ENCODE measurements around the gene TUBA4A.

The TUBA4A gene

DNA sequence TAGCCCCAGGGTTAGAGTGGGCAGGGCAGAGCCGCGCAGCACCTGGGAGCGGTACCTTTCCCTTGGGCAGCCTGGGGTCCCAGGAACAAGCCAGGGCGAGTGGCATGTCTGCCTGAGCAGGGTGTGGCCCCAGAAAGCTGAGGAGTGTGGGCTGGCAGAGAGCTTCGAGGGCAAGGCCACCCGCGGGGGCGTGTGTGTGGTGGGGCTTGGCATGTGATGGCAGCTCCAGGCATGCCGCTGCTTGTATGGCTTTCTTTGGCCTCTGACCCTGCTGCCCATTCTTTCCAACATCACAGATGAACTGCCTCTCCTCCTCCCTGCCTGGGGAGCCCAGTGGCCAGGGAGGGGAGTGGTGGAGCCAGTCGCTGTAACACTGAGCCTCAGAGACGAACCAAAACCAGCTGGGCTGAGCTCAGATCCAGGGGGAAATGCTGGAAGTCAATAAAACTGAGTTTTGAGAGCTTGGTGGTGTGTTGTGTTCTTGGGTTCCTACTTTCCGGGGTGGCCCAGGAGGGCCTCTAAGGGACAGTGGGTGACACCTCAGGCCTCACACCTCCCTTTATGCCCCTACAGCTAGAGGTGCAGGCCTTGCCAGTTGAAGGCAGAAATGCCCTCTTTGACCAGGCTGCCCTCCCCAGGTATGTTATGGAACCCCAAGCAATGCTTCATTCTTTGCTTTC, 32.9 kb upstream of the TUBA4A start:
- no peak for DNase-seq

DNA sequence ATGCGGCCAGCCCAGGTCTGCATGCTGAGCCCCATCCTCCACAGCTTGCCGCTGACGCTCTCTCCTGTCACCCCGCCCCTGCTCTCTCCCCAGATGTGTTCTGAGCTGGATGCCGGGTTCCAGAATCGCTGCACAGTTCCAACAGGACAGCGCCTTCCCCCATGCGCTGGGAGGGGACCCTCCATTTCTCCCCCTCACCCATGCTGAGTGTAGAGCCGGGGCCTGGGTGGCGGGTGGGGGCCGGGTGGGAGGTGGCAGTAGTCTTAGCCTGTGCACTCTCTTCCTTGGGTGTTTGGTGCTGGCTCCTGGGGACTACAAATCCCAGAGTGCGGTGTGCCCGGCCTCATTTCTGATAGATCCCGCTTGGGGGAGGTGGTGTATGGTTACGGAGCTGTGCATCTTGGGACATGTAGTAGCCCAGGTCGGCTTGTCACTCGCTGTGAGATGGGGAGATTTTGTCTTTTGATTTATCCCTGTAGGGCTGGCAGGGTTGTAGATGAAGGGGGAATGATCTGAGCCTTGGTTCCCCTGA, 32.2 kb upstream of the TUBA4A start:
- no peak for DNase-seq

DNA sequence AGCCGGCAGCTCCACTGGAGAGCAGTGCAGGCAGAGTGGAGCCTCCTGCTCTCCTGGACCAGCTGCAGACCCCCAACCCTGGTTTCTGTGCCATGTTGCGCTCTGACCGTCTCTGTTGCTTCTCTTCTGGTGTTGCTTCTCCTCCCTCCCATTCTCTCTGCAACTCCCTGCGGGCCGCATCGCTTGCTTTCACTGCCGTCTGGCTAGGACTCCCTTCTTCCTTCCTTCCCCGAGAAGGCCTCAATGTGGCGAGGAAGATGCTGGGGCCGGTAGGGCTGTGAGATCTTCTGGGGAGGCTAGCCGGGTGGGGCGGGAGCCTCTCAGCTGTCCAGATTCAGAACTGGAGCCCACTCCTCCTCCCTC, 31.6 kb upstream of the TUBA4A start:
- no peak for DNase-seq

DNA sequence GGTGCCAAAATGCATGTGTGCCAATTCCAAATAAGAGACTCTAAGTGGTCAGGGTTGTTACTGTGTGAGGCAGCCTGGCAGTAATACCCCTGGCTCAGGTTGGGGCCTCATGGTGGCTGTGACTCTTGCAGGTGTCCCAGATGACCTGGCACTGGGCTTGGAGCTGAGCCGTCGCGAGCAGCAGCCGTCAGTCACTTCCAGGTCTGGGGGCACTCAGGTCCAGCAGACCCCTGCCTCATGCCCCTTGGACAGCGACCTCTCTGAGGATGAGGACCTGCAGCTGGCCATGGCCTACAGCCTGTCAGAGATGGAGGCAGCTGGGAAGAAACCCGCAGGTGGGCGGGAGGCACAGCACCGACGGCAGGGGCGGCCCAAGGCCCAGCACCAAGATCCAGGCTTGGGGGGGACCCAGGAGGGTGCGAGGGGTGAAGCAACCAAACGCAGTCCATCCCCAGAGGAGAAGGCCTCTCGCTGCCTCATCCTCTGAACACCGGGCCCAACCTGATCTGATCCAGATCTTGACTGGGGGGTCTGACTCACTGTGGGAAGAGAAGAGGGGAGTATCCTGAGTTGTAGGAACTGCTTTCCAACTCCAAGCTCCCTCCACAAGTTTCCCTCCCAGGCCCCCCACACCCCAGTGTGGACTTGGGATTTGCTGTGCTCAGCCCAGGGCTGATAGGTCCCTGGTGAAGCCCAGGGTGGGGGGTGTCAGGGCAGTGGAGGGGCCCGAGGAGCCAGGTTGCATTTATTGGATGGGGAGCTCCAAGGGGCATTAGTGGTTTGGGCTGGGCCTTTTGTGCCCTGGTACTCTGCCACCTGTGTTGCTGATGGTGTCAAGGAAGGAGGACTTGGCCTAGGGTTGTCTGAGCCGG, 31.0 kb upstream of the TUBA4A start:
- DNase-seq = no peak

DNA sequence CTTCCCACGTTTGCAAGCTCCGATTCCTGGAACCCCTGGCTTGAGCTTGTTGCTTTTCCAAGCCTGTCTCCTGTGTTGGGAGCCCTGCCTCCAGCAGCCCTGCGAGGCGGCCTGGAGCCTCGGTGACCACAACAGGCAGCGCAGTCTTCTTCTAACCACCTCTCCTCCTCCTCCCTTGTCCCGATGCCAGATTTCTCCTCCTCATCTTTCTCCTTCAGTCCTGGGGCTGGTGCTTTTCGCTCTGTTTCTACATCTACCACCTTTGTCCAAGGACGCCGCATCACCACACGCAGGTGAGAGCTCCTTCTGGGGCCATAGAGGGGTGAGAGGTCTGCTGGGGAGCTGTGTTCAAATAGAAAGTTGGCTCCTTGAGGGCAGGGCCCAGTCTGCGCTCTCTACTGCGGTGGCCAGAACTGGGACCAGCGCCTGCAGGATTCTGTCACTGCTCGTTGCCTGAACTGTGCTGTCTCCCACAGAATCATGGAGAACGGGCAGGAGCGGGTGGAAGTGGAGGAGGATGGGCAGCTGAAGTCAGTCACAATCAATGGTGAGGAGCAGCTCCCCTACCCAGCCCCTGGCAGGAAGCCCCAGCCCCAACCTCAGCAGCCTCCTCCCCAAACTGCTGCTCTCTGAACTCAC, 29.3 kb upstream of the TUBA4A start:
- no peak for DNase-seq

DNA sequence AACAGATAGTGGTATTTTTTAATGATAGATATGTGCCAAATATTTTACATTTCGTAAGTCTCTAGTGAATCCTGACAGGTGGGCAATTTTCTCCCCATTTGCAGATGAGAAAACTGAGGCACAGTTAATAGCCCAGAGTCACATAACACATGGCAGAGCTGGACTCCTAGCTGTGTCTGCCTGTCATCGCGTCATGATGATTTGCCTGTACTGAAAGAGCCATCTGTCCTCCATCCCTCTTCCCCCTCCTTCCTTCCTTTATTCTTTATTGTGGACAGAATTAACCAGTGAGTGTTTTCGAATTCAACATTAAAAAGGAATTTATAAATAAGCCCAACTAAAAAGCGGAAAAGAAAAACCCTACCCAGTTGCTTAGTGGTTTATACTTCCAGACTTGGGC, 28.7 kb upstream of the TUBA4A start:
- no peak for DNase-seq

DNA sequence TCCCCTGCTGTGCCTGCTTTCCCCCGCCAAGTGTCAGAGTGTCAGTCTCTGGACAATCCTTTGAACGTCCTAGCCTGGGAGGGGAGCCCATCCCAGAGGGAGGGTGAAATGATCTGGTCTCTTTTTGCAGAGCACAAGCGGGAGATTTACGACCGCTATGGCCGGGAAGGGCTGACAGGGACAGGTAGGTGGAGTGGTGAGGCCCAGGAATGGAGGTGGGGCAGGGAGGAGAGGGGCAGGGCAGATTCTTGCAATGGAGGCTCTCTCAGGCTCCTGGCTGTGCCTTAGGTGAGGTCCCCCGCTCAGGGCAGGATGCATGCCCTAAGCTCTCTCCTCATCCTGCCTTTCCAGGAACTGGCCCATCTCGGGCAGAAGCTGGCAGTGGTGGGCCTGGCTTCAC, 27.9 kb upstream of the TUBA4A start:
- no peak for DNase-seq

DNA sequence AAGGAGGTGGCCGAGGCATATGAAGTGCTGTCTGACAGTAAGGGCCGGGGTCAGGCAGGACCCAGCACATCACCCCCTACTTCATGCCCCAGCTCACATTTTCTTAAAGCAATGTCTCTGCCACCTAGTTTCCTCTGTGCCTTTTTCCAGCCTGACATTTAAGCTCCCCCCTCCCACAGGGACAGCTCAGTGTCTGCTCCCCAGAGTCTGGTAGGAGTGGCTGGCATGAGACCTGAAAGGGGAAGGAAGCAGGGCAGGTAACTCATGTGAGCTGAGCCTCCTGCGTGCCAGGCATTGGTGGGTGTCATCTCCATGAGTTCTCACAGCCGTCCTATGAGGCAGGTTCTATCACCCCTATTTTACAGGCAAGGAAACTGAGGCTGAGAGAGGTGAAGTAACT, 26.9 kb upstream of the TUBA4A start:
- DNase-seq = no peak

DNA sequence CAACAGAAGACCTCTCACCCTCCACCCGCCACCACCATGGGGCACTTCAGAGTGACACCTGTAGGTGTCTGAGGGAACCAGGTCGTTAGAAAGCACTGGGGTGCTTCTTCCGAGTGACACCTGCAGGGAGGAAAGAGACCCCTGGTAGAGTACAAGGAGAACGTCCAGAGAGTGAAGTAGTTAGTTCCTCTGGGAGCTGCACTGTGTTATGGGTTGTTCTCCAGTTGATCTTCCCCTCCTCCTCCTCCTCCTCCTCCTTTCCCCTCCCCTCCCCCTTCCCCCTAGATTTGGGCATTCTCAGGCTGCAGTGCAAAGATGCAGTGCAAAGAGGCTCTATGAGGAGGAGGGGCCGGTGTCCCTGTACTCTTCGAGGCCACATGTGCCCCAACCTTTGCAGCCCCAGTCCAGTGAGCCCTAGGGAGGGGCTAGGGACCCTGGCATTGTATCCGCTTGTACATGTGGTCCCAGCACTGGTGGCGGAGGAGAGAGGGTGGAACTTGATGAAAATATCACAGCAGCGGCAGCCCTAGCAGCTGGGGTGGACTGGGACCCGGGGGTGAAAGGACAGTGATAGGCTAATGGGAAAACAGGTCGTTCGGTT, 26.3 kb upstream of the TUBA4A start:
- DNase-seq = no peak

DNA sequence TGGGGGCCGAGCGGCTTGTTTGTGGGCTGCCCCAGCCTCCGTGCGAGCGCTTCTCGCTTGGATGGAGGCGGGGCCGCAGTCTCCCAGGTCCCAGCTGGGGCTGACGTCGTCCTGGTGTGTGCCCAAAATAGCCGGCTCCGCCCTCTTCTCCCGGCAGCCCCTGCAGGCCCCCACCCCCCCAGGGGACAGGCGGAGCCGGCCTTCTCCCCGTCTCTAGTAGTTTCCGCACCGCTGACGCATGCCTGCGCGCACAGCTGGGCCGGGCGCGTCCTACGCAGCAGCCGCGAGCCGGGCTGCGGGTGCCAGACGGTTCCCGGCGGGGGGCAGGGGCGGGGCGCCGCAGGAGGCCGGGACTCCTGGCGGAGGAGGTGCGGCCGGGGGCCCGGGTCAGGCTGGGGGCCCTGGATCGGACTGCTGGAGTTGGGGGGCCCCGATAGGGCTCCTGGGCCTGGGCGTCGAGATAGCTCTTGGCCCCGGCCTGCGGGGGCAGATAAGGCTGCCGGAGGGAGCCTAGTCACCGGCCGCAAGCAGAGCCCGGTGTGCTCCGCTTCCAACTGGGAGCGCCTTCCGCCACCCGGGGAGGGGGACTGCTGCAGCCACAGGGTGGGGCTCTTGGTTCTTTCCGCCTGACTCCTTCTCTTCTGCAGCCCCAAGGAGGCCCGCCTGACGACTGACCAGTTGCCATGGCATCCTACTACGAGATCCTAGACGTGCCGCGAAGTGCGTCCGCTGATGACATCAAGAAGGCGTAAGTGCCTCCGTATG, 25.6 kb upstream of the TUBA4A start, which contains the start of gene DNAJB2:
DNAJB2 (plus strand) TSS at position 216 of the 765 bp plus-strand sequence; CDS start at position 684, 468 bp downstream.
- peak; percentile 76 for DNase-seq

DNA sequence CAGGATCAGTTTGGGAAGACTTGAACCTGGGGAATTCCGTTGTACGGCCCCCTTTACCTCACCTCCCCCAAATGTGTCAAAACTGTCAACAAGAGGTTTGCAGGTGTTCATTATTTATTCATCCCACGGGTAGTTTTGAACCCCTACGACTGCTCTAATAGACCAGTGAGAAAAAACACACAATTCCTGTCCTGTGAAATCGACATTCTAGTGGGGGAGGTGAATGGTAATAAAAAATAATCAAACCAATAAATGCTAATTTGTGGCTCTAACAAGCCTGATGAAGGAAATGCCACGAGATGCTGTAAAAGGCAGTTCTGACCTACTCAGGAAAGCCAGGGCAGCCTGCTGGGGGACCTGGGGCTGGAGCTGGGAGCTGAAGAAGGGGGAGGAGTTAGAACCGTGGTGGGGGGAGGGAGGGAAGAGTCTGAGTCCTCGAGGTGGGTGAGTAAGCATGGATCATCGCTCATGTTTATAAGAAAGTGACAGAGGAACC, 25.0 kb upstream of the TUBA4A start:
- no peak for DNase-seq

DNA sequence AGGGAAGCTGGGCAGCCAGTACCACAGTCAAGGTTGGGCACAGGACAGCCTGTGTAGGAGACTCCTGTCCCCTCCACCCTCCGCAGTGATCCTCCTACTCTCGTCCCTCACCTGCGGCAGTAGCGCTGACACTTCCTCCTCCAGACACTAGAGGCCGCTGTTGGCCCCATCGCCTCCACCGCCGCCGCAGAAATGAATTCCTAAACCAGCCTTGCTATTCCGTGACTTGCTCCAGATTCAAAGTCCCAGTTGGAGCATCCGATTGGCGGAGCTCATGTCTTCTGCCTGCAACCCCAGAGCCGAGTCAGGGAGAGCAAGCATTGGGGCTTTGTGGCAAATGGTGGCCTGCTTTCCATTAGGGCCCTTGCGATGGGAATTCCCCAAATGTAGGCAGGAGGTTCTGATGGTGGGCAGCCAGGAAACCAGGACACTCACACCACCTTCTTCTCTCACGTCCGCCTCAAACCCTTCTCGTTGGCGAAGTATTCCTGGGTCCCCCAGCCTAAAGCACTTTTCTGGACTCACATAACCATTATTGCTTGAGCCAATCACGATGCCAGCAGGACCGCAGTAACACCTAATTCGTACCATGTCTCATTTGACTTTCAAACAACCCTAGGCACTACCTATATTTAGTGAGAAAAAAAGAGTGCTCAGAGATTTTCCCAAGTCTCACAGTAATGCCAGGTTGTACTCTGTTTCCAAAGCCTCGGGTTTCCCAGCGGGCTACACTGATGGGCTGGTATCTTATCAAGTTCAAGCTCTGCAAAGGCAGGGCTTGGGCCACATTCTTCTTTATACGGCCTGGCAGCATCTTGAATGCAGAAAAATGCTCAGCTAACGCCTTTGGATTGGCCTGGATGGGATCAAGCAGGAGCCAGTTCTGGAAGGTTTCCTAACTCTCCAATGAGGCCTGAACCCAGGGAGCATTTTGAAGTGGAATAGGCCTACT, 24.3 kb upstream of the TUBA4A start:
- DNase-seq = no peak

DNA sequence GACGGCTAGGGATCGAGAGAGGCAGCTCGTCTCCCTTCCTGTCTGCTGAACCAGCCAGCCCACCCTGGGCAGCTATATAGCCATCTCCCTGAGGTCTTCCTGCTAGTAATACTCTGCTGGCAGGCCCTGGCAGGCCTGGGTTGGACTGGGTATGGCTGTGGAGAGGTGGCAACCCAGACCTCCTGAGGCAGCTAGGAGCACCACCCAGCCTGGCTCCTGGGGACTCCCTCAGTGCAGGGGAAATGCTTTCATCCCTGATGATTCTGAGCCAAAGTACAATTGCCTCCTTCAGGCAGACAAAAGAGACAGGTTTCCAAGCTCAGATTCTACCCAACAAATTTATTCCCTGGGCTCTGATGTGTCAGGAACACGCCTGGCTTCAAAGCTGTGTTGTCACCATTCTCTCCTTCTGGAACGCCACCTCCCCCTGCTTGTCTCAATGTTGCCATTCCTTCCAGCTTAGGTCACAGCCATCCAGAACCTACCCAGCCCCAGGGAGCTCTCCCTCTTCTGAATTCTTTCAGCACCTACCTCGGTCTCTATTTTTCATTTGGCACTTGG, 20.7 kb upstream of the TUBA4A start:
- no peak for DNase-seq

DNA sequence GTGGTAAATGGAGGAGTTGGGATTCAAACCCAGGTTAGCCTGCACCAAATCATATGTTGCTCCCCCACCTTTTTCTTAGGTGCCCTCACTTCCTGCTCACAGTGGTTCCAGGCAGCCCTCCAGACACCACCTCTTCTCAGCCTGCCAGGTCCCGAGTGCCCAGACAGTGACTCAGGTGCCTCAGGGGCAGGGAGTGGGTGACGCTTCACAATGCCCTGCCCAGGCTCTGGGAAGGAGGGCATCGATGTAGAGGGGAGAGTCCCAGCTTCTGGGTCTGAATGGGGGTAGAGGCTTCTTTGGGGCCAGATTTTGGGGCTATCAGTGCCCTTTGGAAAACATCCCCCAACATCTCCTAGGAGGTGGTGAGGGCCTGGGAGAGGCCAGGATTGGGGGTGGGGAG, 20.2 kb upstream of the TUBA4A start:
- DNase-seq = no peak

DNA sequence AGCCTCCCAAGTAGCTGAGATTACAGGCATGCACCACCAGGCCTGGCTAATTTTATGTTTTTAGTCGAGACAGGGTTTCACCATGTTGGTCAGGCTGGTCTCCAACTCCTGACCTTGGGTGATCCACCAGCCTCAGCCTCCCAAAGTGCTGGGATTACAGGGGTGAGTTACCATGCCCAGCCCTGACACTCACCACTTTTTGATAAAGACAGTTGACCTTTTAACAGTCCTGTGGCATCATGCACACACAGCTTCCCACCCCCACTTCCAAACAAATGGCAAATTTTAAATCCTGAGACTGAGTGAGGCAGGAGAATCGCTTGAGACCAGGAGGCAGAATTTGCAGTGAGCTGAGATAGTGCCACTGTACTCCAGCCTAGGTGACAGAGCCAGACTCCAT, 19.3 kb upstream of the TUBA4A start:
- no peak for DNase-seq

DNA sequence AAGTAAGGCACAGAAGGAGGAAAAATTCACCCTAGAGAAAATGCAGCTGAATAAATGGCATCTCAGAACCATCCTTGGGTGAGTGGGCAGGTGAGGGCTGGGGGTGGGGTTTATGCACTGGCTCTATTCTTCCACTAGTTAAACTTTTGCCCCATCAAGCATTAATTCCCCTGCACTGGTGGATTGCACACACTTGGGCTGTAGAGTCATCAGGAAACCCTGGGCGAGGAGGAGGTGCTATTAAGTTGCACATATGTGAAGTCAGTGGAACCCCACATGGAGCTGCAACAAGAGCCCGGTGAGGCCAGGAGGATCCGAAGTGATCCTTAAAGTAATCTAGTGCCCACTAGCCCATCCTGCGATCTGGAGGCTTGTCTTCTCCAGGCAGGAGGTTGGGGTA, 18.6 kb upstream of the TUBA4A start:
- DNase-seq = no peak

DNA sequence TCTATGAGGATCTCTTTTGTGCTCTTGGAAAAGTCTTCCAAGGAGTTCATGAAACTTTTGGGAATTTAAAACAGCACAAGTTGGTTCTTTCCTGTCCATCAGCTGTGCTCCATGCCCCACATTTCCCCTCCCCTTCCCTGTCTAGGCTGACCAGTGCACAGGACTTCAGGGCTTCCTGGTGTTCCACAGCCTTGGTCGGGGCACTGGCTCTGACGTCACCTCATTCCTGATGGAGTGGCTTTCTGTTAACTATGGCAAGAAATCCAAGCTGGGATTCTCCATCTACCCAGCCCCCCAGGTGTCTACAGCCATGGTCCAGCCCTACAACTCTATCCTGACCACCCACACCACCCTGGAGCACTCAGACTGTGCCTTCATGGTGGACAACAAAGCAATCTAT, 17.3 kb upstream of the TUBA4A start:
- no peak for DNase-seq

DNA sequence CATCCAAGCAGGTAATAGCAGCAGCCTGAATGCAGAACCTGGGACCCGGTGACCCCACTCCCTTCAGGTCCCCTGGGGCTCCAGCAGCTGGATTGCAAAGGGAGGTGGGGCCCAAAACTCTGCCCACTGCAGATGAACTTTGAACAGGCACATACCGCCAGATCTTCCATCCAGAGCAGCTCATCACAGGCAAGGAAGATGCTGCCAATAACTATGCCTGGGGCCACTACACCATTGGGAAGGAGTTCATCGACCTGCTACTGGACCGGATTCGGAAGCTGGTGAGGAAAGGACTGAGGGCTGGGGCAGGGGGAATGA, 16.3 kb upstream of the TUBA4A start:
- DNase-seq = no peak

DNA sequence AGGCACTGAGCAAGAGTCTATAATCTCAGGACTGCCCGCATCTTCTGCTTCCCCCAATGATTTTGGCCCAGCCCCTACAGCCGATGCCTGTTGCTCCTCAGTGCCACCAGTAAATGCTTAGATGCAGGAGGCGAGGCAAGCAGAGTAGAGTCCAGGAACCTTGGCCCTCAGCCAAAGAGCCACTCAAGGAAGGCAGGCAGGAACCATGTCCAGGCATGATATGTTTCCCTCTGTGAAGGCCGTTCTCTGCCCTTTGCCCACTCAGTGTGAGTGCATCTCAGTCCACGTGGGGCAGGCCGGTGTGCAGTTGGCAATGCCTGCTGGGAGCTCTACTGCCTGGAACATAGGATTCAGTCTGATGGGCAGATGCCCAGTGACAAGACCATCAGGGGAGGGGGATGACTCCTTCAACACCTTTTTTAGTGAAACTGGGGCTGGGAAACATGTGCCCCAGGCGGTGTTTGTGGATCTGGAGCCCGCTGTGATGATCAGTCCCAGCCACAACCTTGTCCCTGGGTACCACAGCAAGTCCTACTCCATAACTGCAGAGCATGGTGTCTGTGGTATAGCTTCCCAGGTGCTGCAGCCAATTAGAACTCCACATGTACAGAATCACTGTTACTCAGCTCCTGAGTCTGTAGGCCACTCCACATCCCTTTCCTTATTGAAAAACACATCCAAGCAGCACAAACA, 15.8 kb upstream of the TUBA4A start:
- no peak for DNase-seq

DNA sequence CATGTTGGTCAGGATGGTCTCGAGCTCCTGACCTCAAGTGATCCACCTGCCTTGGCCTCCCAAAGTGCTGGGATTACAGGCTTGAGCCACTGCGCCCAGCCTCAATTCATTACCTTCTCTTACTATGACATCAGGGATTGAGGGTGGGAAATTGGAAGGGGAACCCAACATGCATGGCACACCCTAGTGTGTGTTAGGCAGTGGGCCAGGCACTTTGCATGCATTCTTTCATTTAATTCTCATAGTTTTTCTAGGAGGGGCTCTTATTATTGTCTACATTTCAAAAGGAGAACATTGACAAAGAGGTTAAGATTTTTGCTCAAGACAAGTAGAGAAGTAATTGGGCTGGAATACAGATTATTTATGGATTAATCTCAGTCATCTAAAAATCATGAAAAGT, 14.6 kb upstream of the TUBA4A start:
- DNase-seq = no peak
